C4-2B (cell line): ENCODE measurements around the gene GRAMD4.

Experiments
- H3K27ac ChIP-seq: fragments of 450-650 bp; 2 replicates; pipeline ENCODE4 v1.5.1; 2017
- ZFX ChIP-seq: fragments of 450-650 bp; IDR thresholded peaks from 2 replicates; pipeline ENCODE4 v1.6.1; 2017
- TF ChIP-seq, protein P1 (sequence below): fragments of 450-650 bp; conservative IDR thresholded peaks from 2 replicates; pipeline ENCODE4 v1.5.1; 2017; ENCODE audit warnings: mild to moderate bottlenecking

GRAMD4 gene

DNA sequence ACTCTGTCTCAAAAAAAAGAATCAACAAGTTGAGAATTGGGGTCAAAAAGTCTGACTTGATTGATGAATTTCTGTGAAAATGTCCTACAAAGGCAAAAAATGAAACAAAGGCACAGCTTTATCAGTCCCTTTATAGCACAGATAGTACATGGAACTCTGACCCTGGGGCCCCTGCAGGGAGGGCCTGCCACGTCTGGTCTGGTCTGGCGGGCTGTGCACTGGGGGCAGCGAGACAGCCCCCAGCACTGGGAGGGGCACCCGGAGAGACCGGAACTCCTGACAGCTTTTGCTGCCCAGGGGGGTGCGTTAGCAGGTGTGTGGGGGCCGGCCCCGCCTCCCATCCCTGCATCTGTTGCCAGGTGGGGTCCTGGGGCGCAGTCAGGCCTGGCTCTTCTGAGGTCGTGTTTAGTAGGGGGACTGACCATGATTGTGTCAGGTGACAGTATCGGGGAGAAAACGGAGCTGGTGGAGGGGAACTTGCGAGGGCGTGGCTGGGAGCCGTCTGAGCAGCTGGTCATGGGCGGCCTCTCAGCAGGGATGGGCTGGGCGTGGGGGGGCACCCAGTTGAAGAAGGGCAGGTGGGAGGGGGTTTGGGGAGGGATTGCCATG lies 51.7 kb downstream of the GRAMD4 start:
- no peak overlapping the region for H3K27ac ChIP-seq
- TF ChIP-seq ZFX: no peak
- TF ChIP-seq, protein P1, sequence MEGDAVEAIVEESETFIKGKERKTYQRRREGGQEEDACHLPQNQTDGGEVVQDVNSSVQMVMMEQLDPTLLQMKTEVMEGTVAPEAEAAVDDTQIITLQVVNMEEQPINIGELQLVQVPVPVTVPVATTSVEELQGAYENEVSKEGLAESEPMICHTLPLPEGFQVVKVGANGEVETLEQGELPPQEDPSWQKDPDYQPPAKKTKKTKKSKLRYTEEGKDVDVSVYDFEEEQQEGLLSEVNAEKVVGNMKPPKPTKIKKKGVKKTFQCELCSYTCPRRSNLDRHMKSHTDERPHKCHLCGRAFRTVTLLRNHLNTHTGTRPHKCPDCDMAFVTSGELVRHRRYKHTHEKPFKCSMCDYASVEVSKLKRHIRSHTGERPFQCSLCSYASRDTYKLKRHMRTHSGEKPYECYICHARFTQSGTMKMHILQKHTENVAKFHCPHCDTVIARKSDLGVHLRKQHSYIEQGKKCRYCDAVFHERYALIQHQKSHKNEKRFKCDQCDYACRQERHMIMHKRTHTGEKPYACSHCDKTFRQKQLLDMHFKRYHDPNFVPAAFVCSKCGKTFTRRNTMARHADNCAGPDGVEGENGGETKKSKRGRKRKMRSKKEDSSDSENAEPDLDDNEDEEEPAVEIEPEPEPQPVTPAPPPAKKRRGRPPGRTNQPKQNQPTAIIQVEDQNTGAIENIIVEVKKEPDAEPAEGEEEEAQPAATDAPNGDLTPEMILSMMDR: no peak

DNA sequence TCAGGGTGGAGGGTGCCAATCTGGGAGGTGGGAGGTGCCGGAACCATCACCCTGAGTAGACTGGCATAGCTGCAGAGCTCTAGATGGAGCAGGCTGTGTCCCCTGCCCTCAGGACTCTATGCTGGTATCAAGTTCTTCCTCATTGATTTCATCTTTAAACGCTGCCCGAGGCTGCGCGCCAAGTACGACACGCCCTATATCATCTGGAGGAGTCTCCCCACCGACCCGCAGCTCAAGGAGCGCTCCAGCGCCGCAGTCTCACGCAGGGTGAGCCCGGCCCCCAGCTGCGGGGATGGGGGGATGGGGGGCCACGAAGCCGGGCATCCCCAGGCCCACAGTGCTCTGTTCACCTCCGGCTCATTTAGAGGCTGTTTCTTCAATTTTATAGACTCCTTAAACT lies 52.5 kb downstream of the GRAMD4 start:
- H3K27ac ChIP-seq: no peak overlapping the region
- TF ChIP-seq ZFX: no peak
- TF ChIP-seq, protein P1: no peak

DNA sequence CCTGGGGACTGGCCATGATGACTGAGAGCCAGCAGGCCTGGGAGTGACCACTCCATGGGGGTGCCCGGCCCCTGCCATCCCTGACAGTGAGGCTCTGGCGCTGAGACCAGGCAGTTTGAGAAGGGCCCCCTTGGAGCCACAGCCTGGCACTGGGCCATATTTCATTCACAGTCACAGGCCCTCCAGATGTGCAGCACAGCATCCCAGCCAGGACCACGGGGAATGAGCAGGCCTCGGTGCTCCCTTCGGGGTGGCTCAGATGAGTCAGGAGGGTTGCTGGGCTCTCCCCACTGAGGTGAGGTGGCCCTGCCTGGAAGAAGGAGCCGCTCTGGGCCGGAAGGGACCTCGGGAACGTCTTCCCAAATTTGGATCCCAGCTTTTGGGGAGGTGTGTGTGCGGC lies 53.0 kb downstream of the GRAMD4 start:
- TF ChIP-seq ZFX: no peak
- TF ChIP-seq, protein P1: no peak
- H3K27ac ChIP-seq: no peak overlapping the region

DNA sequence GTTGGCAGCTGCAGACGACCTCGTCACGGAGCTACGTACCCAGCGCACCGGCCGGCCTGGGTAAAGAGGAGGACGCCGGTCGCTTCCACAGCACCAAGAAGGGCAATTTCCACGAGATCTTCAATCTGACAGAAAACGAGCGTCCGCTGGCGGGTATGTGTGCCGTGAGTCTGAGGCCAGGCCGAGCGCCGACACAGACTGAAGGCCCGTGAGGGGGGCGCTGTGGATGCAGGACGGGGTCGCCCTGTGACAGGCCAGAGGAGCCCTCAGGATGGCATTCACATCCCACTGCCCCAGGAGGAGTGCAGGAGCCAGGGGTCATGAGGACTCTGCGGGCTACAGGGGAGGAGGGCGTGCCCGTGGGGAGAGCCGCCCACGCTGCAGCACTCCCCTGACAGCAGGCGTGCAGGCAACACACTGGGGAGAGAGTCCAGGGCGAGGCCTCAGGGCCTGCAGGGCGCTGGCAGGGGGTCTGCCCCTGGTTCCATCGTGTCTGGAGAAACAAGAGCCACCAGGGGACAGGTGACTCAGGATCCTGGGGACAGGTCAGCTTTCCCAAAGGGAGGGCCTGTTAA lies 53.6 kb downstream of the GRAMD4 start:
- TF ChIP-seq, protein P1: no peak
- TF ChIP-seq ZFX: no peak
- H3K27ac ChIP-seq: no peak overlapping the region

DNA sequence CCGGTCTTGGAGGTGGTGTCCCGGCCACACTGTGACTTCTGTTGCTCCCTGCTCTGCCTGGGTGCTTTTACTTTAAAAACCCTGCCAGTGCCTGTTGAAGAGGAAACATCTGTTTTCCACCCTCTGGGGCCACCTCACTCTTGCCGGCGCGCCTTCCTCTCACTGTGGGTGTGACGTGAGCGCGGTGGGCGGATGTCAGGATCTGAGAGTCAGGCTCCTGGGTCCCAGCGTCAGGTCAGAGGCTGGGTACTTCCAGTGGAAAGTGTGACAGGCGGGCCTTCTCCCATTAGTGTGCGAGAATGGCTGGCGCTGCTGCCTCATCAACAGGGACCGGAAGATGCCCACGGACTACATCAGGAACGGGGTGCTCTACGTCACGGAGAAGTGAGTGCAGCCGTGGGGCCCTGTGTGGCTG lies 54.2 kb downstream of the GRAMD4 start:
- H3K27ac ChIP-seq: no peak overlapping the region
- TF ChIP-seq, protein P1: no peak
- no peak for TF ChIP-seq ZFX

DNA sequence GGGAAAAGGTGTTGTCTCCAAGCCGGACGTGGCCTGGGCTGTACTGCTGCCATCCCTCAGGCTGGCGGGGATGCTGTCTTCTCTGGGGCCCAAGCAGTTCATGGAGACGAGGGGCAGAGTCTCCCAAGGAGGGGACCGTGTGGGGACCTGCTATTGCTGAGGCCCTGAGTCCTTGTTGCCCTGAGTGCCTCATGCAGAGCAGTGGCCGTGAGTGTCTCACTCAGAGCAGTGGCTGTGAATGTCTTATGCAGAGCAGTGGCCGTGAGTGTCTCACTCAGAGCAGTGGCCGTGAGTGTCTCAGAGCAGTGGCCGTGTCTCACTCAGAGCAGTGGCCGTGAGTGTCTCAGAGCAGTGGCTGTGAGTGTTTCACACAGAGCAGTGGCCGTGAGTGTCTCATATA lies 54.7 kb downstream of the GRAMD4 start:
- TF ChIP-seq, protein P1: no peak
- TF ChIP-seq ZFX: no peak
- no peak overlapping the region for H3K27ac ChIP-seq

DNA sequence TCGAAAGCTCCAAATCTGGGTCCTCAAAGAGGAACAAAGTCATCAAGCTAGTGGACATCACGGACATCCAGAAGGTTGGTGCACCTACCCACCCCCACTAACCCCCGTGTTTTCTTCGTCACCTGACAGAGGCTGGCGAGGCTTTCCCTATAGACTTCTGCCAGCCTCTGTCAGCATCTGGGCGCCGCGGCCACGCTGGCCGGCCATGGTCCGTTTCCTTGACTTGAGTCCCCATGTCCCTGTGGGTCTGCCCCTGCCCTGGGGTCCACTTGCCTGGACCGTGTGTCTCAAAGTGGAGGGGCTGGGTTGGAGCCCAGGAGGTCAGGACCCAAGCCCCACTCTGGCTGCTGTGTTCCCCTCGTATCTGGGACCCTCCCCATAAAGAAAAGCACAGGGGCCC lies 55.3 kb downstream of the GRAMD4 start:
- TF ChIP-seq ZFX: no peak
- TF ChIP-seq, protein P1: no peak
- H3K27ac ChIP-seq: no peak overlapping the region
